ENCODE results near the gene LCMT1.
"Not testable (repeated sequence)": the region's sequence is repeated elsewhere in the genome, so short reads cannot be mapped to it uniquely, and the experiment has no call there.

The LCMT1 gene

GRCh38 chr16:25177831-25178688 is 66.5 kb downstream of the LCMT1 start:
- TF ChIP-seq, protein P1, sequence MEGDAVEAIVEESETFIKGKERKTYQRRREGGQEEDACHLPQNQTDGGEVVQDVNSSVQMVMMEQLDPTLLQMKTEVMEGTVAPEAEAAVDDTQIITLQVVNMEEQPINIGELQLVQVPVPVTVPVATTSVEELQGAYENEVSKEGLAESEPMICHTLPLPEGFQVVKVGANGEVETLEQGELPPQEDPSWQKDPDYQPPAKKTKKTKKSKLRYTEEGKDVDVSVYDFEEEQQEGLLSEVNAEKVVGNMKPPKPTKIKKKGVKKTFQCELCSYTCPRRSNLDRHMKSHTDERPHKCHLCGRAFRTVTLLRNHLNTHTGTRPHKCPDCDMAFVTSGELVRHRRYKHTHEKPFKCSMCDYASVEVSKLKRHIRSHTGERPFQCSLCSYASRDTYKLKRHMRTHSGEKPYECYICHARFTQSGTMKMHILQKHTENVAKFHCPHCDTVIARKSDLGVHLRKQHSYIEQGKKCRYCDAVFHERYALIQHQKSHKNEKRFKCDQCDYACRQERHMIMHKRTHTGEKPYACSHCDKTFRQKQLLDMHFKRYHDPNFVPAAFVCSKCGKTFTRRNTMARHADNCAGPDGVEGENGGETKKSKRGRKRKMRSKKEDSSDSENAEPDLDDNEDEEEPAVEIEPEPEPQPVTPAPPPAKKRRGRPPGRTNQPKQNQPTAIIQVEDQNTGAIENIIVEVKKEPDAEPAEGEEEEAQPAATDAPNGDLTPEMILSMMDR (IDR thresholded peaks at IDR 0.05; ENCODE audit: low read depth, low read length) = no peak
- H3K4me3 ChIP-seq (ENCODE audit: low read depth, low read length) = no peak overlapping the region

- not testable (repeated sequence) for H3K4me3 ChIP-seq (ENCODE audit: low read depth, low read length)
Measured at GRCh38 chr16:25181236-25181635, 69.7 kb downstream of the LCMT1 start.

DNA sequence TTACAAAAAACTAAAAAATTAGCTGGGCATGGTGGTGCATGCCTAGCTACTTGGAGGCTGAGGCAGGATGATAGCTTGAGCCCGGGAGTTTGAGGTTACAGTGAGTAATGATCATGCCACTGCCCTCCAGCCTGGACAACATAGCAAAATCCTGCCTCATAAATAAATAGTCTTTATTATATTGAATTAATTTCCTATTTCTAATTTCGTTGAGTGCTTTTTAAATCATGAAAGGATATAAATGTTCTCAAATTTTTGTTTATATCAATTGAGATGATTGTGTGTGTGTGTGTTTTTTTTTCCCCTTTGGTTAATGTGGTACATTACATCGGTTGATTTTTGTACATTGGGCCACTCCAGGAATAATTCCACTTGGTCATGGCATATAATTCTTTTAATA is 73.2 kb downstream of the LCMT1 start:
- TF ChIP-seq, protein P1 (IDR thresholded peaks at IDR 0.05; ENCODE audit: low read depth, low read length) = no peak

DNA sequence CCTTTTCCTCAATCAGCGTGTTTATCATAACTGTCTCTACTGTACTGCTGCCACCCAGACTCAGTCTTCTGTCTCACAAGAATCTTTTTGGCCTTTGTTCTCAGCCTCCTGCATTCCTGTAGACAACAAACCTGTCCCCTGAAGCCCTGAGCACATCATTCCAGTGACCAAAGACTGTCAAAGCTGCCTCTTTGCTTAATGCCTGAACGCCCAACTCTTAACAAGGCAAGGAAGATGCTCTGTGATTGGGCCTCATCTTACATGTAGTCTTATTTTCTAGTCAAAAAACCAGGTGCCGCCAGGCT is 75.9 kb downstream of the LCMT1 start:
- no peak overlapping the region for H3K4me3 ChIP-seq (ENCODE audit: low read depth, low read length)
- TF ChIP-seq, protein P1 (IDR thresholded peaks at IDR 0.05; ENCODE audit: low read depth, low read length) = no peak

More for the DNA sequence above, 73.2 kb downstream of the LCMT1 start:
- no peak overlapping the region for H3K4me3 ChIP-seq (ENCODE audit: low read depth, low read length)

DNA sequence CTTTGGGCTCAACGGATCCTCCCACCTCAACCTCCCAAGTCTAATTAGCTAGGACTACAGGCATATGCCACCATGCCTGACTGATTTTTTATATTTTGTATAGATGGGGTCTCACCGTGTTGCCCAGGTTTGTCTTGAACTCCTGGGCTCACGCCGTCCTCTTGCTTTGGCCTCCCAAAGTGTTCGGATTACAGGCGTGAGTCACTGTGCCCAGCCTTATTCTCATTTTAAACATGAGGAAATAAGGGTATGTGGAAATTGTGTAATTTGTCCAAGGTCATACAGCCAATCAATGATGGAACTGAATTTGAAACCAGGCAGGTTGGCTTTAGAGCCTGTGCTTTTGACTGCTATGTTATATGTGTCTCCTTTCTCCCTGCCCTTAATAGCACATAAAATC is 77.8 kb downstream of the LCMT1 start:
- TF ChIP-seq, protein P1 (IDR thresholded peaks at IDR 0.05; ENCODE audit: low read depth, low read length) = no peak
- no peak overlapping the region for H3K4me3 ChIP-seq (ENCODE audit: low read depth, low read length)

DNA sequence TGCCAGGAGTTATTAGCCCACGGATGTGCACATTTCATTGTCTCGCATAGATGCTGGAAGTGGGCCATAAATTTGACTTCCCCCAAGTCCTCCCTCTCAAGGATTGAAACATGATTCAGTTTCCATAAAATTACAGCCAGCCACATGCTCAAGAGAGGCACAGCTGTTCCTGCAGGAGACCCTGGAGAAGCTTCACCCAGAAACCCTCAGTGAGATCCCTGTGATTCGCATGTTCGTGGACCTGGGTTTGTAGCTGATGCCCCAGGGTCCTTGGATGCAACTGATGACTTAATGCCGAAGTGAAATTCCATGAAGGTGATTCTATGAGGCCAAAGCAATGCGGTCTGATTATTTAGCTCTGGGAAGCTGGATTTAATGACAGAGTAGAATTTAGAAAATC is 80.6 kb downstream of the LCMT1 start:
- TF ChIP-seq, protein P1 (IDR thresholded peaks at IDR 0.05; ENCODE audit: low read depth, low read length) = no peak
- no peak overlapping the region for H3K4me3 ChIP-seq (ENCODE audit: low read depth, low read length)

- TF ChIP-seq, protein P1 (IDR thresholded peaks at IDR 0.05; ENCODE audit: low read depth, low read length) = no peak
- no peak overlapping the region for H3K4me3 ChIP-seq (ENCODE audit: low read depth, low read length)
Measured at GRCh38 chr16:25194273-25194878, 82.8 kb downstream of the LCMT1 start.
